HG02870 (cell line): ENCODE results near the gene CALML5.
"Not testable (repeated sequence)": the region's sequence is repeated elsewhere in the genome, so short reads cannot be mapped to it uniquely, and the experiment has no call there.

Experiments
- ATAC-seq: cut with Tn5 transposase; IDR thresholded peaks from one replicate; pipeline ENCODE4 v1.9.1; 2021; ENCODE audit warnings: mild to moderate bottlenecking, moderate library complexity; ENCODE audit not compliant: unreplicated experiment

The CALML5 gene

DNA sequence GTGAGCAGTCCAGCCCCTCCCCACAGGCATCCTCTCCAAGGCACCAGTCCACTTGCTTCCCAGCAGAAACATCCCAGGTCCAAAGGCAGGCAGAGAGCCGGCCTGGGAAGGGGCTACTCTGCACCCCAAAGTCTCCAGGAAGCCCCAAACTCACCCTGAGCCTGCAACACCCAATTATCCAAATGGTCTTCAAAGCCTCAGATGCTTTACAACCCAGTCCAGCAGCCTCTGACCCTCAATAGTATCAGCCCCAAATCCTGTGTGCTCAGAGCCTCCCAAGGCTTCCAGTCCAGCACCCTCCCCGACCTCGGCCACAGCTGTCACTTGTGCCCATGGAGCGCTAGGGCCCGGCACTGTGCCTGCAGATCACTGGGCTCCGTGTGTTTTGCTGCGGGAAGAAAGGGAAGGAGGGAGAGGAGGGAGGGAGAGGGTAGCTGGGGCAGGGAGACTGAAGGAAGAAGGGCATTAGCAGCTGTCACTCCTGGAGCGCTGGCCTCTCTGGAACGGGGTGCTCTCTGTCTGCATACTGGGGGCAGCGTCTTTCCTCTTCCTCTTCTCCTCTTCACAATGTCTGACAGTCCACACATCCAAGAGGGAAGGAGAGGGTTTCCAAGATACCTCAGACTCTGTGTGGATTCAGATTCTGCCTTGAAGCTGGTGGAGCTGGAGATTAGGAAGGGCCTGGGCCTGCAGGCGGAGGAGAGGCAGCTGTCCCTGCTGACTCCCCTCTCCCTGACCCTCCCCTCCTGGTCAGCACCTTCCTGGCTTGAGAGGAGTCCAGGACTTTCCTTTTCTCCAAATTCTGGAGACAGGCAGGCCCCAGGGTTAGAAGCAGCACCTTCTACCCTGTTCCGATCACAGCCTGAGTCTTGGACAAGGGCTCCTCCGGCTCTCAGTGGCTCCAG, 13.2 kb downstream of the CALML5 start:
- no peak for ATAC-seq

DNA sequence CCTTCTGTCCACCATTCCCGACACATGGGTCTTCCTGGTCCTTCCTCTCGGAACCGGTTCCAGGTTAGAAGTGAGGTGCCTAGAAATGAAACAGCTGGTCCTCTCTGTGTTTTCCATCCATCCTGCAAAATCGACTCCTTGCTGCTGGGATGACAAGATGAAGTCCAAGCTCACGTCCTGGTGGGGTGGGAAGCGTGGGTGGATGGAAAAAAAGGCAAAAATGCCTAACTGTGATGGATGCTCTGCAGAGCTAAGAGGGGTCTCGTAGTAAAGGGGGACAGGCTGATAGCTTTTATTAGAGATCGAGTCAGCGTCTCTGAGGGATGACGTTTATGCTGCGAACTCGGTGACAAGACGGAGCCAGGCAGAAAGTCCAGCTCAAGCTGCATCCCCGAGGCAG, 14.1 kb downstream of the CALML5 start:
- ATAC-seq, result no peak

DNA sequence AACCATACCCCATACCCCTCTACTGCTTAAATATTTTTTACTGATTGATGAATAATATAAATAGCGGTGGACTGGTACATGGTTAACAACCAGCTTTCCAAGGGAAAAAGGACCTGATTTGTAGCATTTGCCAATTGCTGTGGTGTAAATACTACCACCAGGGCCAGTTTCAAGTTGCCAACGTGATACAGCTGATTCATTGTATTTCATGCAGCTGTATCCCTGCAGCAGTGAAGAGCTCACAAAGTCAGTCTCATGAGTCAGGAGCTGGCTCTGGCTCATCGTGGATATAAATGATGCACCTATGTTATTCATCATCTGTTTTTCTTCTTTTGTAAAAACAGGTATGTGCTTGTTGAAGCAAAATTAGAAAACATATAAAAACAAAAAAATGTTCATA, 15.2 kb downstream of the CALML5 start:
- no peak for ATAC-seq

DNA sequence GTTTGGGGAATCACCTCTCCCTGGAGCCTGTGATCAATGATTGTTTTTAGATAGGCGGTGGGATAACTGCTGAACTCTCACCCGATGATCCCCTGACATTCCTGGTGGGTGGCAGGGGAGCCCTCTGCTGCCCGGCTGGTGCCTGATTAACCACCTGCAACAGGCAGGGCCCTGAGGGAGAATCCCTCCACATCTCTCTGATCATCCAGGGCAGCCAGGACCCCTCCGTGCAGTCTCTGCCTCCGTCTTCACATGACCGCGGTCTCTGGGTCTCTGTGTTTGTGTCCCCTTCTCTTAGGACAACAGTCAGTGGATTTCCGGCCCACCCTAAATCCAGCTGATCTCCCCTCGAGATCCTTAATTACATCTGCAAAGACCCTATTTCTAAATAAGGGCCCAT, 17.4 kb downstream of the CALML5 start:
- ATAC-seq, result no peak

DNA sequence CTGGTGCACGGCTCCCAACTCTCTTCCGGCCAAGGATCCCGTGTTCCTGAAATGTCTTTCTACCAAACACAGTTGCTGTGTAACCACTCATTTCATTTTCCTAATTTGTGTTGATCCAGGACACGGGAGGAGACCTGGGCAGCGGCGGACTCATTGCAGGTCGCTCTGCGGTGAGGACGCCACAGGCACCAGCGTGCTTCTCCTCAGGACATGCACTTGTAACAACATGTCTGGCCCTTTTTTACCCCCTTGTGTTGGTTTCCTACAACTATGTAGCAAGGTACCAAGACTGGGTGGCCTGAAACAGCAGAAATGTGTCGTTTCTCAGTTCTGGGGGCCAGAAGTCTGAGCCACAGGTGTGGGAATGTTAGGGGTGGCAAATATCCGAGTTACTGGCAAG, 18.2 kb downstream of the CALML5 start:
- ATAC-seq, result no peak

DNA sequence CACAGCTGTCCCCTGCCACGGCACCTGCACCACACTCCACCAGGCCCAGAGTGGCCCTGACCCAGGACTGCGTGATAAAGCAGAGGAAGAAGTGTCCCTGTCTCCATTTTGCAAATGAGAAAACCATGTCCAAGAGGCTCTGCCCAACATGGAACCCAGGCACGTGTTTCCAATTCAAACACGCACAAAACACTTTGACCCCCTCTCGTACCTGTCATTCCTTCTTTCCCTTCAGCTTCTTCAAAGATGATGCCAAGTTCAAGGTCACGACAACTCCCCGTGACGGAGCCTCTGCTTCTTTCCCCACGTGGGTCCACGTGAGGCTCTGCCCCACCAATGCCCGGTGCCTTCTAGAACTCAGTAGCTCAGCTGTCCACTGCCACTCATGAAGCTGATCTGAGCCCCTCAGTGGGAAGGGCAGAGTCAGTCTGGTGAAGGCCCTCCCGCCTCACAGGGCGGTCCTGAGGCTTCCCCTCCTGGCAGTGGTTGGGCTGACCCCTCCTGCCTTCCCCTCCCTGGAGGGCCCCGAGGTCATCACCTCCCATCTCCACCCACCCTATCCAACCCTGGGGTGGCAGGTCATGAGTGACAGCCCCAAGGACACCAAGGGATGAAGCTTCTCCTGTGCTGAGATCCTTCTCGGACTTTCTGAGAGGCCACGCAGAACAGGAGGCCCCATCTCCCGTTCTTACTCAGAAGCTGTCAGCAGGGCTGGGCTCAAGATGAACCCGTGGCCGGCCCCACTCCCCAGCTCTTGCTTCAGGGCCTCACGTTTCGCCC, 19.0 kb downstream of the CALML5 start:
- no peak for ATAC-seq

DNA sequence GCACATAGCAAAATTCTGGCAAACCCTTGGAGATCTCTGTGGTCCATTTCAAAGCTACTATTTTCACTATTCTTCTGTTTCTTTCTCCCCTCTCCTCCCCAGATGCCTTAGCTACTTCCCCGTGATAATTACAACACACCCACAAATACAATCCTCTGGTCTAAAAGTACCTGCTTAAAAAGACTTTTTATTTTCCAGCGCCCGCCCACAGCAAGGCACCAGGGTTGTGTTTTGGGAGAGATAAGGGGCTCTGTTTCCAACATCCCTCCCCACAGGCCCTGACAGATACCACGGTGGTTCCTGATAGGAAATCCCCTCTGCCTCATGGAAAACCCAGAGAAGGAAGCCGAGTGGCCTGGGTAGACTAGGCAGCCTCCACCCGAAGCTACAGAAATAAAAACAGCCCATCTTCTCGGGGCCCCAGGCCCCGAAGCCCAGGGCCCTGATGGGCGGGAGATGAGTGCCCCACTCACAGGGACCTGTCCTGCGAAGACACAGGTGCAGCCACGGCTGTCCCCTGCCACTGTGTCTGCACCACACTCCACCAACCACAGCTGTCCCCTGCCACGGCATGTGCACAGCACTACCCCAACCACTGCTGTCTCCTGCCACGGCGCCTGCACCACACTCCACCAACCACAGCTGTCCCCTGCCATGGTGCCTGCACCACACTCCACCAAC, 19.7 kb downstream of the CALML5 start:
- no peak for ATAC-seq

DNA sequence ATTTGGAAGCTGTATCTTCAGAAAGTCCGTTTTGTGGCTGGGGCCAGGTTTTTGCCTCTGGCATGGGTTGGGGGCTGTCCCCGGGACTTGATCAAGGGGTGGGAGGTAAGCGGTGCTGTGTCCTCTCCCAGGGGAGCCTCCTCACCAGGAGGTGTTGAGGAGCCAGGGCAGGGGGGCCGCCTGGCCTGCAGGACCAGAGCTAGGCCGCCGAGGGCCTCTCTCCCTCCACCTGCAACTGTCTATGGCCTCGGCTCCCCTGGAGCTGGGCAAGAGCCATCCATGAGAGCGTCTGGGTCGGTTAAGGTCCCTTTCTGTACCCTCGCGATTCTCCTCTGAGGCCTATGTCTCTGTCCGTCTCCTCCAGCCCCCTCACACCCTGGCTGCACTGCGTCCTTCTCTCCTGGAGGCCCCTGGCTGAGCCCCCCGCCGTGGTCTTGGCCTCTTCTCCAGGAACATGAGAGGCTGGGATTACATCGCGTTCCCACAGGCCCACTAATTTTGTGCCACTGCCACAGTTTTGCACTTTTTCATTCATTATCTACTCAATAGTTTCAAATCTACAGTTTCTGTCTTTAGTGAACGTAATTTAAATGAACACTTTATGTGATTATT, 20.6 kb downstream of the CALML5 start:
- no peak for ATAC-seq

DNA sequence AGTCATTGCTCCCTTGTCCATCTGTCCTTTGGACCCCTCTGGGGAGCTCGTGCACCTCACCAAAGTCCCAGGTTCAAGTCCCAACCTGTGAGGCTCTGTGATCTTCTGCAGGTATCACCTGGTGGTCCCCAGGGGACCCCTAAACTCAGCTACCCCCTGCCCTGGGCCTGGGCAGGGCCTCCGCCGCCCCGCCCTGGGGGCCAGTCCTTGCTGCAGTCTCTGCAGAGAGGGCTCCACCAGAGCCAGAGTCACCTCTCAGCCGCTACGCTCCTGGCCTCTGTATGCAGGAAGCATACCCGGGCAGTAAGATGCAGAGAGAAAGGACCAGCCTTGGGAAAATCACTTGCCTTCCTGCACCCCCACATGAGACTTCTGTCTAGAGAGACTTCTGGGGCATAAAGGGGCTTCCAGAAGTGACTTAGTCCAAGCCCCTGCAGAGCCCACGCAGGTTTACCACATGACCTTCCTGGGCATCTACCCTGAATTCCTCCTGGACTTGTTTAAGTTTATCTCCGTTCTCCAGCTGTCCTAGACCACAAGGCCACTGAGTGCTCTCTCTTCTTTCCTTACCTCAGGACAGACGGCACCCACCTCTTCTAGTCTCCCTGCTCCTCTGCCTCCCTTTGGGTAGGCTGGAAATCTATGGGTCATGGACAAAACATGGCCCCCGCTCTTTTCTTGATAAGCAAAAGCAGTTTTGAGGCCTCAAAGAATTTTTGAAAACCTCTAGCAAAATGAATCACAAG, 21.2 kb downstream of the CALML5 start:
- ATAC-seq, result no peak

DNA sequence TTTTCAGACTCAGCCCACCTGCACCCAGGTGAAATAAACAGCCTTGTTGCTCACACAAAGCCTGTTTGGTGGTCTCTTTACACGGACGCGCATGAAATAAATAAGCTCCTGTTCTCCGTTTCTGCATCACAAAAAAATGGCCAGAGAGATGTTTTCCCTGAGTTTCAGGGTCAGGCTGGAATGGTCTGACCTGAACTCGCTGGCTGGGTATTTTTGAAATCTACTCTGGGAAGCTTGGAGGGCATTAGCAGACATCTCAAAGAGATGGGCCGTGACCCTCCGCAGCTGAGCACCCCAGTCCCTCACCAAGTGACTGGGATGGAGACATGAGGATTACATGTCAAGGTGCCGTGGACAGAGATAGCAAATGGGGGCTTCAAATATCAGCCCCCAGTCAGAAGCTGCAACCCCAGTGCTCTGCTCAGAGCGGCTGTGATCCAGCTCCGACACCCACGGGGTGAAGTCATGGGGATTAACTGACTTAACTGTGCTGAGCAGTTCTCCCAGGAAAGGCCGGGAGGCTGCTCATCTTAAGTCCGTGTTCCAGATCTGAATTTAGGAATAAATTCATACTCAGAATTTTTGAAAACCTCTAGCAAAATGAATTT, 22.3 kb downstream of the CALML5 start:
- no peak for ATAC-seq

DNA sequence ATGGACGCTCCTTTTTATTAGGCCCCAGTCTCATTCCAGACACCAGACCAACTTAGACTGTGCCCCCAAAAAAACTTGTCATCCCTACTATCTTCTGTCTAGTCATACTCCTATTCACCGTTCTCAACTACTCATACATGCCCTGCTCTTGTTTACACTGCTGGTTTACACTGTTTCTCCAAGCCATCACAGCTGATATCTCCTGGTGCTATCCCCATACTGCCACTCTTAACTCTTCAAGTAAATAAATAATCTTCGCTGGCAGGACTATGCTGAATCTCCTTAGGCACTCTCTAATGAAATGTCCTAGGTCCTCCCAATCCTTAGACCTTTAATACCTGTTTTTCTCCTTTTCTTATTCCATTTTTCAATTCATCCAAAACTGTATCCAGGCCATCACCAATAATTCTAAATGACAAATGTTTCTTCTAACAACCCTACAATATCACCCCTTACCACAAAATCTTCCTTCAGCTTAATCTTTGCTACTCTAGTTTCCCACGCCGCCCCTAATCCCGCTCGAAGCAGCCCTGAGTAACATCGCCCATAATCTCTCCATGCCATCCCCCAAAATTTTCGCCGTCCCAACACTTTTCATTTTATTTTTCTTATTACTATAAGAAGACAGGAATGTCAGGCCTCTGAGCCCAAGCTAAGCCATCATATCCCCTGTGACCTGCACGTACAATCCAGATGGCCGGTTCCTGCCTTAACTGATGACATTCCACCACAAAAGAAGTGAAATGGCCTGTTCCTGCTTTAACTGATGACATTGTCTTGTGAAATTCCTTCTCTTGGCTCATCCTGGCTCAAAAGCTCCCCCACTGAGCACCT, 23.2 kb downstream of the CALML5 start:
- ATAC-seq, result not testable (repeated sequence)

DNA sequence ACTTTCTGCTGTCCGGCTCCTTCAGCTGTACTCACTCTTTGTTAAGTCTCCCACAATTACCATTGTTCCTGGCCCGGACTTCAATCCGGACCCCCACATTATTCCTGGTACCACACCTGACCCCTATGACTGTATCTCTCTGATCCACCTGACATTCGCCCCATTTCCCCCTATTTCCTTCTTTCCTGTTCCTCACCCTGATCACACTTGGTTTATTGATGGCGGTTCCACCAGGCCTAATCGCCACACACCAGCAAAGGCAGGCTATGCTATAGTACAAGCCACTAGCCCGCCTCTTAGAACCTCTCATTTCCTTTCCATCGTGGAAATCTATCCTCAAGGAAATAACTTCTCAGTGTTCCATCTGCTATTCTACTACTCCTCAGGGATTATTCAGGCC, 24.3 kb downstream of the CALML5 start:
- not testable (repeated sequence) for ATAC-seq

DNA sequence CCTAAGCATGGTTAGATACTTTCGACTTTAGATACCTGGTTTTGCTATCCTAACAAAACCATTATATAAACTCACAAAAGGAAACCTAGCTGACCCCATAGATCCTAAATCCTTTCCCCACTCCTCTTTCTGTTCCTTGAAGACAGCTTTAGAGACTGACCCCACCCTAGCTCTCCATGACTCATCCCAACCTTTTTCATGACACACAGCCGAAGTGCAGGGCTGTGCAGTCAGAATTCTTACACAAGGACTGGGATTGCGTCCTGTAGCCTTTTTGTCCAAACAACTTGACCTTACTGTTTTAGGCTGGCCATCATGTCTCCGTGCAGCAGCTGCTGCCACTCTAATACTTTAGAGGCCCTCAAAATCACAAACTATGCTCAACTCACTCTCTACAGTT, 24.7 kb downstream of the CALML5 start:
- not testable (repeated sequence) for ATAC-seq

DNA sequence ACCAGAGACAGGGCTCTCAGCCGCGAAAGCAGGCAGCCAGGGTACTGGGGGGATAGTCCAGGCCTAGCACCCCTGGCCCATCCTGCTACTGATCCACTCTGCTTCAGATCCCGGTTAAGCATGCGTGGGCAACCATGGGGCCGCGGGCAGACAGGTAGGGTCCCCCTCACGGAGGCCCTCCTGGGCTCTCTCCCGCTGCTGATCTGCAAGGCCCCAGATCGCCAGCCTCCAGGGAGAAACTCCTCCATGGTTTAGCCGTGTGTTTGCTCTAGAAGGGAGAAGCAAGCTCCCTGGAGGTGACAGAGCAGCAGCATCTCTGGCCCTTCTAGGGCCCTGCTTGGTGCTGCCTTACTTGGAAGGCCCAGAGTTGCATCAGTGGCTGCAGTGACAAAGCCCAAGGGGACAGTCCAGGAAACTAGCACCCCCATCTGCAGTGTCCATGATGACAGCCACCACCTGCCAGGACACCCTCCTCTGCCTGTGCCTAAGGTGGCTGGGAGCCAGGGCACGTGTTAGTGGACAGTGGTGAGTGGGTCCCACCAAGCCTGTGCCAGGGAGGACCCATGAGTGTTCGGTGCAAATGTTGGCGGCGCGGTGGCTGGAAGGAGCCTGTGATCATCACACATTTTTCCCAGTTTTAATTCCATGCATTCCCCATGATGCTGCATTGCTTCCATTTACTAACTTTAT, 29.2 kb downstream of the CALML5 start:
- no peak for ATAC-seq

DNA sequence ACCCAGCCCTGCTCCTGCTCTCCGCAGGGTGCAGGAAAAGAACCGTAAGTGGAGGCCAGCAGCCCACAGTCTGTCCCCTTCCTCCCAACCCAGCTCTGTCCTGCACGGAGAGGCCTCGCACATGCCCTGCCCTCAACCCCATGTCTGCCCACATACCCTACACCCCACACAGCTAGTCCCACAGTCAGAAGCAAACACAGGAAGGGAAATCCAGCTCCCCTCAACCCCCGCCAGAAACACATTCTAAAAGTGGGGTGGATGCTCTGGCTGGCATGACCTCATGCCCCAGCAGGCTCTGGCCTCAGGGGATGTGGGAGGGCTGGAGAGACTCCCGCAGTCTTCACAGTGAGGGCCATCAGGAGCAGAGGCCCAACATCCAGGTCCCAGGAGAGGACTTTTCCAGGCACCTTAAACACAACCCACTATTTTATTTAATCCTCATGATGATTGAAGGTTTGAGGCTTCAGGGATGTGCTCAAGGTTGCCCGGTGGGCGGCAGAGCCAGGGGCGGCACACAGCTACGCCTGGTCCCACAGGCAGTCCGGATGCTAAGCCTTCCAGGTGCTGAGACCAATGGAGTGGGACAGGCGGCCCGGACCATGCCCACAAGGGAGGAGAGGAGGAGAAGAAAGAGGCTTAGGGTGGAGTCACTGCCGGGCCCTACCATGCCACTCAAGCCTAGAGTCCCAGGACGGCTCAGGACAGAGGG, 29.9 kb downstream of the CALML5 start:
- no peak for ATAC-seq

DNA sequence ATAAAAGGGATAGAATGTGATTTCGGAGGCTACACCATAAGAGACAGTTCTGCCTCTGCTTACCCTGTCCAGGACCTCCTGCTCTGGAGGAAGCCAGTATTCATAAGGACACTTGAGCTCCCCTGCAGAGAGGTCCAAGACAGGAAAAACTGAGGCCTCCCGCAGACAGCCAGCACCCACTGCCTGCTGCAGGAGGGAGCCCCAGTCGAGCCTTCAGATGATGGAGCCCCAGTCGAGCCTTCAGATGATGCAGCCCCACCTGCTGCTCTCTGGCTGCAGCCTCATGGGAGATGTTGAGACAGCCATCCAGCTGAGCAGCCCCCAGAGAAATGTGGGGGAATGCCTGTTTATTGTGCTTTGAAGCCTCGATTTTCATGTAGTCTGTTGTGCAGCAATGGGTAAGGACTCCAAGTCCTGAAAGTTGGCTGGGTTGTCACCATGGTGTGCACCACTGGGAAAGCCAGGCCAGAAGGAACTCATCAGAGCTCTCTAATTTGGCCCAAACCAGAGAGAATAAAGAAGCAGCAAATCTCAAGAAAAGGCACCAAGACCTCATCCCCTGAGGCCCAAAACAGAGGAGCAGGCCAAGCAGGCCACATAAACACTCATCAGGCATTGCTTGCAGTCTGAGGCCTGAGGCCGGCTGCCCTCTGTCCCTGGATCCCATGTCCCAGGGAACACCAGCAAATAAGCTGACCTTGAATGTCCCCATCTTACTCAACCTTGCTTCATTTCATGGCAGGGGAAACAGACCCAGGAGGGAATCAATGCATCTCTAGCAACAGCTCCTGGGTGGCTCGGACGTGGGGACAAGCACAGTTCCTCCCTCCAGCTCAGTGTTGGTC, 30.9 kb downstream of the CALML5 start:
- no peak for ATAC-seq

DNA sequence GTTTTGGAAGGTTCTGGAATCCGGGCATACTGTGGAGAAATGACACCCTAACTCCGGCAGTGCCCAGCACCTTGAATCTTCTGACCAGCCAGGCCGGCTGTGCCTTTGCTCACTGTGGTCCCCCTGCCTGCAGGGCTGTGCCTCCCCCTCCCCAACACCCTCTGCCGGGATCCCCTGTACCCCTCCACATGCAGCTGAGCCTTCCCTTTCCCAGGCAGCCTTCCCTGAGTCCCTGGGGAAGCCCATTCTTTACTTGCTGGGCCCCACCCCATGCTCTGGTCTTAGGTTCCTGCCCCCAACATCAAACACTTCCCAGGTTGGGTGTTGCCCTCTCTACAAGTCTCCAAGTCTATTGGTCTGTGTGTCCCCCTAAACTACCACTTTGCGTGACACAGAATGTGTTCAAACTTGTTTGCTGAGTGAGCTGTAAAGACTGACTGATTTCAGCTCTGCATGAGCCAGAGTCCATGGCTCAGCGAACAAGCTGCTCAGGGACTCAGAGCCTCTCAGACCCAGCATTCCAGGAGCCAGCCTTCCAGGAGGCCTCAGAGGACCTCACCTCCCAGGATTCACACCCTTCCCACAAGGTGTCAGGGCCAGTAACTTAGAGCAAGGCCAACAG, 31.6 kb downstream of the CALML5 start:
- no peak for ATAC-seq
